OCI-LY3 (cell line): ENCODE data around the gene YAF2.

Source experiments
- EZH2phosphoT487 ChIP-seq: fragments of 200-600 bp; shearing (Covaris generic); IDR thresholded peaks from 2 replicates; pipeline ENCODE4 v1.6.1; 2018; ENCODE audit warnings: antibody characterized with exemption, mixed run types, low read depth
- TF ChIP-seq, protein P1 (sequence below): fragments of 200-600, 300-600 bp; sonication (generic); IDR thresholded peaks from 2 replicates; pipeline ENCODE4 v1.5.1; 2014; ENCODE audit warnings: antibody characterized with exemption, low read length, low read depth

DNA sequence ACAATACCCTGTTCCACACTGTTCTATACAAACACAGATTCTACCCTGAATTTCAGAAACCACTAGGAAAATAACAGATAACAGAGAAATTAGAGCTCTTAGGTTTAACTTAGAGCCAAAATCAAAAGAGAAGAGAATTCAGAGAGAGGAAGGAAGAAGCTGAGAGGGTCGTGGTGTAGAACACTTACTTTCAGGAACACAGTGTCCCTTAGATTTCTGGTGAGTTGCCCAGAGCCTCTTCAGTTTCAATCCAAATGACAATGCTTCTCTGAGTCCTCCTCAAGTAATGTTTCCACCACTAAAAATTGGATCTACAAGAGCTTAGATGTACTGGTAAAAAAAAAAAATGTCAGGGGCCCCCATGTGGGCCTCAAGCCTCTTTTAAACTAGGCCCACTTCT, 2.6 kb downstream of the YAF2 start:
- TF ChIP-seq EZH2phosphoT487, result no peak
- TF ChIP-seq, protein P1, sequence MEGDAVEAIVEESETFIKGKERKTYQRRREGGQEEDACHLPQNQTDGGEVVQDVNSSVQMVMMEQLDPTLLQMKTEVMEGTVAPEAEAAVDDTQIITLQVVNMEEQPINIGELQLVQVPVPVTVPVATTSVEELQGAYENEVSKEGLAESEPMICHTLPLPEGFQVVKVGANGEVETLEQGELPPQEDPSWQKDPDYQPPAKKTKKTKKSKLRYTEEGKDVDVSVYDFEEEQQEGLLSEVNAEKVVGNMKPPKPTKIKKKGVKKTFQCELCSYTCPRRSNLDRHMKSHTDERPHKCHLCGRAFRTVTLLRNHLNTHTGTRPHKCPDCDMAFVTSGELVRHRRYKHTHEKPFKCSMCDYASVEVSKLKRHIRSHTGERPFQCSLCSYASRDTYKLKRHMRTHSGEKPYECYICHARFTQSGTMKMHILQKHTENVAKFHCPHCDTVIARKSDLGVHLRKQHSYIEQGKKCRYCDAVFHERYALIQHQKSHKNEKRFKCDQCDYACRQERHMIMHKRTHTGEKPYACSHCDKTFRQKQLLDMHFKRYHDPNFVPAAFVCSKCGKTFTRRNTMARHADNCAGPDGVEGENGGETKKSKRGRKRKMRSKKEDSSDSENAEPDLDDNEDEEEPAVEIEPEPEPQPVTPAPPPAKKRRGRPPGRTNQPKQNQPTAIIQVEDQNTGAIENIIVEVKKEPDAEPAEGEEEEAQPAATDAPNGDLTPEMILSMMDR, result no peak
